ENCODE results near the gene MORN3.

DNA sequence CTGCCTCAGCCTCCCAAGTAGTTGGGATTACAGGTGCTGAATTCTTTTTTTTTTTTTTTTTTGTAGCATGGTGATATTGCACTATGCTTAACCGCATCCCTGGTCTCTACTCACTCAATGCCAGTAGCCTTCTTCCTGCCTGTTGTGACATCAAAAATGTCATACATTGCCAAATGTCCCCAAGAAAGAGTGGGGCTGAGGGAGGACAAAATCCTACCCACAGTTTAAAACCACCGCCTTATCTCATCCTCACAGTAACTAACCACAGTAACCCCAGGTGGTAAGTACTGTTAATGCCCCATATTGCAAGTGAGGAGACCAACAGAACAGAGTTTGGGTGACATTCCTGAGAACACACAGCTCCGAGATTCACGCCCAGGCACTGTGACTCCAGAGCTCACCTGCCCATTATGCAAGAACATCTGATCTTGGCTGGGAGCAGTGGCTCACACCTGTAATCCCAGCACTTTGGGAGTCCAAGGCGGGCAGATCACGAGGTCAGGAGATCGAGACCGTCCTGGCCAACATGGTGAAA lies 19.6 kb downstream of the MORN3 start:
- TF ChIP-seq, protein P1, sequence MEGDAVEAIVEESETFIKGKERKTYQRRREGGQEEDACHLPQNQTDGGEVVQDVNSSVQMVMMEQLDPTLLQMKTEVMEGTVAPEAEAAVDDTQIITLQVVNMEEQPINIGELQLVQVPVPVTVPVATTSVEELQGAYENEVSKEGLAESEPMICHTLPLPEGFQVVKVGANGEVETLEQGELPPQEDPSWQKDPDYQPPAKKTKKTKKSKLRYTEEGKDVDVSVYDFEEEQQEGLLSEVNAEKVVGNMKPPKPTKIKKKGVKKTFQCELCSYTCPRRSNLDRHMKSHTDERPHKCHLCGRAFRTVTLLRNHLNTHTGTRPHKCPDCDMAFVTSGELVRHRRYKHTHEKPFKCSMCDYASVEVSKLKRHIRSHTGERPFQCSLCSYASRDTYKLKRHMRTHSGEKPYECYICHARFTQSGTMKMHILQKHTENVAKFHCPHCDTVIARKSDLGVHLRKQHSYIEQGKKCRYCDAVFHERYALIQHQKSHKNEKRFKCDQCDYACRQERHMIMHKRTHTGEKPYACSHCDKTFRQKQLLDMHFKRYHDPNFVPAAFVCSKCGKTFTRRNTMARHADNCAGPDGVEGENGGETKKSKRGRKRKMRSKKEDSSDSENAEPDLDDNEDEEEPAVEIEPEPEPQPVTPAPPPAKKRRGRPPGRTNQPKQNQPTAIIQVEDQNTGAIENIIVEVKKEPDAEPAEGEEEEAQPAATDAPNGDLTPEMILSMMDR (IDR thresholded peaks at IDR 0.05; ENCODE audit: low read depth, low read length) = no peak
- no peak for TF ChIP-seq EZH2phosphoT487 (IDR thresholded peaks at IDR 0.05; ENCODE audit: low read depth)

Measured in OCI-LY3 (cell line).